Ascending aorta (tissue), 2 donors: ENCODE data around the gene NFKBIA. TPM values are rescaled to one million over a fixed set of nuclear protein-coding genes. Genes with fewer than 3 reads are reported as not detected.

Experiments
- DNase-seq, 2 donors: peaks; one replicate each; pipeline ENCODE4 v3.0.0-alpha.2; 2019; ENCODE audit warnings: low spot score in 2 of 2
- H3K27ac ChIP-seq, 2 donors: fragments of 200-600 bp; sonication (generic); one replicate each; pipeline ENCODE4 v1.5.1; 2016 to 2017; ENCODE audit warnings: mild to moderate bottlenecking in 1 of 2
- H3K27me3 ChIP-seq: fragments of 200-600 bp; sonication (generic); one replicate; pipeline ENCODE4 v1.5.1; 2017
- H3K36me3 ChIP-seq, 2 donors: fragments of 200-600 bp; sonication (generic); one replicate each; pipeline ENCODE4 v1.5.1; 2016
- H3K4me1 ChIP-seq, 2 donors: fragments of 200-600 bp; sonication (generic); one replicate each; pipeline ENCODE4 v1.5.1; 2016 to 2017; ENCODE audit warnings: mild to moderate bottlenecking in 1 of 2
- H3K4me3 ChIP-seq, 2 donors: fragments of 200-600 bp; sonication (generic); one replicate each; pipeline ENCODE4 v1.5.1; 2016 to 2017; ENCODE audit warnings: mild to moderate bottlenecking in 1 of 2
- H3K9me3 ChIP-seq, 2 donors: fragments of 200-600 bp; sonication (generic); one replicate each; pipeline ENCODE4 v1.5.1; 2016
- CTCF ChIP-seq, 3 experiments: fragments of 200-600 bp in 2 of 3; fragments of 450-650 bp in 1 of 3; sonication (generic) in 2 of 3; IDR thresholded peaks; one replicate each; pipeline ENCODE4 v1.5.1; 2016 to 2019; ENCODE audit warnings: antibody characterized with exemption in 3 of 3, mild to moderate bottlenecking in 1 of 3, moderate library complexity in 1 of 3
- intact Hi-C: fragments of 100-400 bp; cut with DNase I; formaldehyde crosslinking; loops from one replicate; pipeline ENCODE4 v1.15.1; 2023
- total RNA-seq: library from RNA; depleted of rRNA; stranded (reverse); fragments of >200 nt; gene quantifications from one replicate; pipeline ENCODE4 v1.1.0, GENCODE V29; 2016

NFKBIA gene
- total RNA-seq, 1 donor from 2014 or later, result 944 TPM

- no peak for TF ChIP-seq CTCF (IDR thresholded peaks at IDR 0.05)
- H3K9me3 ChIP-seq, result no peaks in the 10 kb centered on the region
- H3K4me3 ChIP-seq, result no peak overlapping the region
- H3K27me3 ChIP-seq, result no peaks in the 10 kb centered on the region
- peaks cover 0 to 19% of the 10 kb centered on the region in 2 donors for H3K4me1 ChIP-seq
- peak overlapping the region; percentile 65 to 75 for H3K27ac ChIP-seq
- intact Hi-C loops, result no loop called here
- no peaks in the 10 kb centered on the region for H3K36me3 ChIP-seq
- DNase-seq, result no peak
These were observed 9.8 kb upstream of the NFKBIA start for GRCh38 chr14:35414365-35414764.

- peak in 1 of 2 donors; percentile 35 for DNase-seq
- no peaks in the 10 kb centered on the region for H3K9me3 ChIP-seq
- intact Hi-C loops, result loop anchor here (1.0 kb wide), 2 partner anchors 197 to 272 kb away; no protein-coding TSS in a partner anchor
- H3K27ac ChIP-seq, result no peak overlapping the region
- peaks cover 0 to 19% of the 10 kb centered on the region in 2 donors for H3K4me1 ChIP-seq
- H3K27me3 ChIP-seq, result no peaks in the 10 kb centered on the region
- no peak for TF ChIP-seq CTCF (IDR thresholded peaks at IDR 0.05)
- H3K4me3 ChIP-seq, result no peak overlapping the region
- H3K36me3 ChIP-seq, result no peaks in the 10 kb centered on the region
These were observed 7.9 kb upstream of the NFKBIA start for GRCh38 chr14:35412272-35413056.

DNA sequence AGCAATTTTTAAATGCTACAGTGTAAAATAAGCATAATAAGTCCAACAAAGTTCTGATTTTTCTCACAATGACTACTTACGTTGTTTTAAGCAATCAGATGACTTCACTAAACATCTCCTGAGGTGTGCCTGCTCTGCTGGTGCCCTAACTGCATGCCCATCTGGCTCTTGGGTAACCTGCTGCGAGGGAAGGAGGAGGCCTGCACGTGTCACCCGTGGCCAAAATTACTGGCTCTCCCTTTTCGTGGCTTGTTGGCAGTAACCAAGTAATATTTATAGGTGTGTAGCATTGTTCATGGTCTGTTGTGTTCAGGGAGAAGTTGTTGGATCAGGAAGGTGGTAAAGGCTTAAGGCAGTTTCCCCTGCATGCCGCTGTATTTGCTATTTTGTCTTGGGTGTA is 6.3 kb upstream of the NFKBIA start:
- Histone ChIP-seq H3K27ac (no peak overlapping the region), H3K9me3 (no peaks in the 10 kb centered on the region), H3K4me1 (peaks cover 3 to 28% of the 10 kb centered on the region in 2 donors), H3K27me3 (no peaks in the 10 kb centered on the region), H3K4me3 (no peak overlapping the region), H3K36me3 (no peaks in the 10 kb centered on the region)
- no peak for DNase-seq
- intact Hi-C loops, result no loop called here
- TF ChIP-seq CTCF (IDR thresholded peaks at IDR 0.05), result no peak

DNA sequence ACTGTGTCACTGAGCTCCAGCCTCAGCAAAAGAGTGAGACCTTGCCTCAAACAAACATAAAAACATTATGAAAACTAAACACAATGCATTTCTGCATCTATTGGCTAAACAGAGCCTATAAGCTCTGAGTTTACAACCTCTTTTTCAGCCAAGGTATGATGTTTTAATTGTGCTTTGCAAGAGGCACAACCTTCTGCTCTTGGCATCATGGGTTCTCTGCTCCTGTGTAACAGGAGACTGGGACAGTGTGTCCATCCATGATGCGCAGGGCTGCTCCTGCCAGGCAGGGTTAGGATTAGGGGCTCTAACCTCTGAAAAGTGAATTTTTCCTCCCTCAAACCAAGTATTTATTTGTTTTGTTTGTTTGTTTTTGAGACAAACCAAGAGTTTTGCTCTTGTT is 5.0 kb upstream of the NFKBIA start:
- Histone ChIP-seq H3K27ac (no peak overlapping the region), H3K4me1 (peaks cover 8 to 31% of the 10 kb centered on the region in 2 donors)
- intact Hi-C loops, result loop anchor here (10.0 kb wide), 3 partner anchors 415 to 875 kb away; partner anchors contain the start of genes BRMS1L, CFL2 and EAPP

DNA sequence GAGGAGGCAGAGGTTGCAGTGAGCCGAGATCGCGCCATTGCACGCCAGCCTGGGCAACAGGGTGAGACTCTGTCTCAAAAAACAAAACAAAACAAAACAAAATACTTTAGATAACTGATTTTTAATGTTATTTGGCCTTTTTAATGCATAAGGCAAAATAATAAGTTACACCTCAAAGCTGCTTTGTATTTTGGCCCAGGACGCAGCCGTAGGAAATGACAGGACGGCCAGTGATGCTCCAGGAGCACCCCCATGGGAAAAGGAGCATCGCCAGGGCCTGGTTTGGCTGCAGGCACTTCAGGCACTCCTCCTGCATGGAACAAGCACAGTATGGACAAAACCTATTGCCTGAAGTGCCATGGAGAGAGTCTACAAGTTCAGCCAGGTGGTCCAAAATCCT is 3.5 kb upstream of the NFKBIA start:
- H3K36me3 ChIP-seq, result peaks cover 5 to 7% of the 10 kb centered on the region in 2 donors
- H3K4me1 ChIP-seq, result peaks cover 8 to 17% of the 10 kb centered on the region in 2 donors
- H3K4me3 ChIP-seq, result no peak overlapping the region
- H3K27me3 ChIP-seq, result no peaks in the 10 kb centered on the region
- no peak for DNase-seq
- intact Hi-C loops, result loop anchor here (10.0 kb wide), 3 partner anchors 417 to 873 kb away; partner anchors contain the start of genes BRMS1L, CFL2 and EAPP
- no peak overlapping the region for H3K27ac ChIP-seq
- no peak for TF ChIP-seq CTCF (IDR thresholded peaks at IDR 0.05)
- no peaks in the 10 kb centered on the region for H3K9me3 ChIP-seq

More for the DNA sequence above, 5.0 kb upstream of the NFKBIA start:
- H3K4me3 ChIP-seq, result no peak overlapping the region
- no peaks in the 10 kb centered on the region for H3K36me3 ChIP-seq
- DNase-seq, result no peak
- no peaks in the 10 kb centered on the region for H3K27me3 ChIP-seq
- H3K9me3 ChIP-seq, result no peaks in the 10 kb centered on the region
- no peak for TF ChIP-seq CTCF (IDR thresholded peaks at IDR 0.05)
